ENCODE results near the gene FADS1.

FADS1 gene

GRCh38 chr11:61751384-61751783 lies 65.4 kb downstream of the FADS1 start:
- TF ChIP-seq, protein P1, sequence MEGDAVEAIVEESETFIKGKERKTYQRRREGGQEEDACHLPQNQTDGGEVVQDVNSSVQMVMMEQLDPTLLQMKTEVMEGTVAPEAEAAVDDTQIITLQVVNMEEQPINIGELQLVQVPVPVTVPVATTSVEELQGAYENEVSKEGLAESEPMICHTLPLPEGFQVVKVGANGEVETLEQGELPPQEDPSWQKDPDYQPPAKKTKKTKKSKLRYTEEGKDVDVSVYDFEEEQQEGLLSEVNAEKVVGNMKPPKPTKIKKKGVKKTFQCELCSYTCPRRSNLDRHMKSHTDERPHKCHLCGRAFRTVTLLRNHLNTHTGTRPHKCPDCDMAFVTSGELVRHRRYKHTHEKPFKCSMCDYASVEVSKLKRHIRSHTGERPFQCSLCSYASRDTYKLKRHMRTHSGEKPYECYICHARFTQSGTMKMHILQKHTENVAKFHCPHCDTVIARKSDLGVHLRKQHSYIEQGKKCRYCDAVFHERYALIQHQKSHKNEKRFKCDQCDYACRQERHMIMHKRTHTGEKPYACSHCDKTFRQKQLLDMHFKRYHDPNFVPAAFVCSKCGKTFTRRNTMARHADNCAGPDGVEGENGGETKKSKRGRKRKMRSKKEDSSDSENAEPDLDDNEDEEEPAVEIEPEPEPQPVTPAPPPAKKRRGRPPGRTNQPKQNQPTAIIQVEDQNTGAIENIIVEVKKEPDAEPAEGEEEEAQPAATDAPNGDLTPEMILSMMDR (IDR thresholded peaks at IDR 0.05), result no peak
- Histone ChIP-seq H3K4me1 (ENCODE audit: control insufficient read depth in 1 of 2, insufficient read depth in 1 of 2, low read depth in 1 of 2, low read length in 1 of 2) (peaks cover 0 to 4% of the 10 kb centered on the region in 2 experiments), H3K27ac (no peak overlapping the region), H3K4me3 (ENCODE audit: low read depth in 1 of 2, low read length in 1 of 2) (no peak overlapping the region), H3K36me3 (no peaks in the 10 kb centered on the region), H3K27me3 (peaks cover 72% of the 10 kb centered on the region), H3K9me3 (no peaks in the 10 kb centered on the region)

DNA sequence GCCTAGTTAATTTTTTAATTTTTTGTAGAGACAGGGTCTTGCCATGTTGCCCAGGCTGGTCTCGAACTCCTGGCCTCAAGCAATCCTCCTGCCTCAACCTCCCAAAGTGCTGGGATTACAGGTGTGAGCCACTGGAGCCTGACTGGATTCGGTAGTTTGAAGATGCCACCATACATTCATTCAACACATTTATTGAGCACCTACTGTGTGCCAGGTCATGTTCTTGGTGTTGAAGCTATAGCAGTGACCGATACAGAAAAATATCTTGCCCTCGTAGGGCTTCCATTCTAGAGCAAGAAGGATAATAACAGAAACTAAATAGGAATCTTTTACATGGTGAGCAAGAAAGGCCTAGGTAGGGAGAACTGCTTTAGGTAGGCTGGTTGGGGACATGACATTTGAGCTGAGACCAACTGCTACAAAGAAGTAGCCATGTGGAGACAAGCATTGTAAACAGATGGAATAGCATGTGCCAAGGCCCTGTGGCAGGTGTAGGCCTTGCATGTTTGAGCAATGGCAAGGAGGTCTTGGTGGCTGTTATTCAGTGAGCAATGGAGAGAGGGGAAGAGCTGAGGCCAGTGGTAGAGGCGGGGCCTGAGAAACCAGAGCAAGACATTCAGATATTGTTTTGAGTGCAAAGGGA lies 66.1 kb downstream of the FADS1 start:
- Histone ChIP-seq H3K27ac (no peak overlapping the region), H3K4me1 (ENCODE audit: control insufficient read depth in 1 of 2, insufficient read depth in 1 of 2, low read depth in 1 of 2, low read length in 1 of 2) (peaks cover 0 to 4% of the 10 kb centered on the region in 2 experiments), H3K36me3 (no peaks in the 10 kb centered on the region), H3K9me3 (no peaks in the 10 kb centered on the region), H3K27me3 (peaks cover 72% of the 10 kb centered on the region), H3K4me3 (ENCODE audit: low read depth in 1 of 2, low read length in 1 of 2) (no peak overlapping the region)
- TF ChIP-seq, protein P1 (IDR thresholded peaks at IDR 0.05), result no peak
